ENCODE measurements around the gene KCNMB4.
A peak's percentile ranks its signal among the peaks of the same experiment; 100 is the strongest.

The KCNMB4 gene

GRCh38 chr12:70359458-70360197, 6.5 kb upstream of the KCNMB4 start:
- ATAC-seq (ENCODE audit: low read depth) = no peak
- Histone ChIP-seq H3K36me3 (ENCODE audit: low read depth) (peaks cover under 1% of the 10 kb centered on the region; the same call in 1 of the 2 replicates), H3K27ac (ENCODE audit: poor library complexity, severe bottlenecking) (no peak overlapping the region), H3K4me3 (ENCODE audit: severe bottlenecking) (no peak overlapping the region), H3K27me3 (ENCODE audit: insufficient read depth, poor library complexity, severe bottlenecking) (peaks cover 10% of the 10 kb centered on the region), H3K4me1 (ENCODE audit: insufficient read depth, poor library complexity, severe bottlenecking) (no peaks in the 10 kb centered on the region), H3K9me3 (ENCODE audit: severe bottlenecking) (no peaks in the 10 kb centered on the region)
- TF ChIP-seq, protein P1, sequence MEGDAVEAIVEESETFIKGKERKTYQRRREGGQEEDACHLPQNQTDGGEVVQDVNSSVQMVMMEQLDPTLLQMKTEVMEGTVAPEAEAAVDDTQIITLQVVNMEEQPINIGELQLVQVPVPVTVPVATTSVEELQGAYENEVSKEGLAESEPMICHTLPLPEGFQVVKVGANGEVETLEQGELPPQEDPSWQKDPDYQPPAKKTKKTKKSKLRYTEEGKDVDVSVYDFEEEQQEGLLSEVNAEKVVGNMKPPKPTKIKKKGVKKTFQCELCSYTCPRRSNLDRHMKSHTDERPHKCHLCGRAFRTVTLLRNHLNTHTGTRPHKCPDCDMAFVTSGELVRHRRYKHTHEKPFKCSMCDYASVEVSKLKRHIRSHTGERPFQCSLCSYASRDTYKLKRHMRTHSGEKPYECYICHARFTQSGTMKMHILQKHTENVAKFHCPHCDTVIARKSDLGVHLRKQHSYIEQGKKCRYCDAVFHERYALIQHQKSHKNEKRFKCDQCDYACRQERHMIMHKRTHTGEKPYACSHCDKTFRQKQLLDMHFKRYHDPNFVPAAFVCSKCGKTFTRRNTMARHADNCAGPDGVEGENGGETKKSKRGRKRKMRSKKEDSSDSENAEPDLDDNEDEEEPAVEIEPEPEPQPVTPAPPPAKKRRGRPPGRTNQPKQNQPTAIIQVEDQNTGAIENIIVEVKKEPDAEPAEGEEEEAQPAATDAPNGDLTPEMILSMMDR (IDR thresholded peaks at IDR 0.05; ENCODE audit: poor library complexity, severe bottlenecking) = no peak
- DNase-seq (ENCODE audit: low spot score) = no peak

DNA sequence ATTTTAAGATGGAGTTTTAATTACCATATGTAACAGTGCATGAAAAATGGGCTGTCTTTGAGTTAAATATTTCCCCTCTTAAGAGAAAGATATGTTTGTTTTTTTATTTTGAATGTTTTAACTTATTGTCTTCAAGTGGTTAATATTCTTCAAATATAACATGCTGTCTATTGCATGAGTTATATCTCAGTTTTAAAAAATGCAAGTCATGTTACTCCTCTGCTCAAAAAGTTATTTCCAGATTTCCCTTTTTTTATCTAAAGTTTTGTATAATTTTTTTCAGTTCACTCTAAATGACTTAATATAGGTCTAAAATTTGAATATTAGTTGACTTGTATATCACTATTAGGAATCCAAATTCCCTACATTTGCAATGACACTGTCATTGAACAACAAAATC, 5.9 kb upstream of the KCNMB4 start:
- no peaks in the 10 kb centered on the region for H3K9me3 ChIP-seq (ENCODE audit: severe bottlenecking)
- no peak overlapping the region for H3K4me3 ChIP-seq (ENCODE audit: severe bottlenecking)
- ATAC-seq (ENCODE audit: low read depth) (no peak), DNase-seq (ENCODE audit: low spot score) (no peak)
- no peaks in the 10 kb centered on the region; the same call in 1 of the 2 replicates for H3K36me3 ChIP-seq (ENCODE audit: low read depth)
- no peak overlapping the region for H3K27ac ChIP-seq (ENCODE audit: poor library complexity, severe bottlenecking)
- peaks cover 14% of the 10 kb centered on the region for H3K27me3 ChIP-seq (ENCODE audit: insufficient read depth, poor library complexity, severe bottlenecking)
- TF ChIP-seq, protein P1 (IDR thresholded peaks at IDR 0.05; ENCODE audit: poor library complexity, severe bottlenecking) = no peak
- H3K4me1 ChIP-seq (ENCODE audit: insufficient read depth, poor library complexity, severe bottlenecking) = no peaks in the 10 kb centered on the region

GRCh38 chr12:70364695-70365397, 1.2 kb upstream of the KCNMB4 start:
- Histone ChIP-seq H3K4me3 (ENCODE audit: severe bottlenecking) (peak overlapping the region; percentile 59), H3K9me3 (ENCODE audit: severe bottlenecking) (no peaks in the 10 kb centered on the region), H3K36me3 (ENCODE audit: low read depth) (no peaks in the 10 kb centered on the region), H3K27ac (ENCODE audit: poor library complexity, severe bottlenecking) (no peak overlapping the region), H3K27me3 (ENCODE audit: insufficient read depth, poor library complexity, severe bottlenecking) (peaks cover 14% of the 10 kb centered on the region), H3K4me1 (ENCODE audit: insufficient read depth, poor library complexity, severe bottlenecking) (no peaks in the 10 kb centered on the region)
- ATAC-seq (ENCODE audit: low read depth) (no peak), DNase-seq (ENCODE audit: low spot score) (no peak)
- TF ChIP-seq, protein P1 (IDR thresholded peaks at IDR 0.05; ENCODE audit: poor library complexity, severe bottlenecking) = no peak

- Histone ChIP-seq H3K4me1 (ENCODE audit: insufficient read depth, poor library complexity, severe bottlenecking) (no peaks in the 10 kb centered on the region), H3K27me3 (ENCODE audit: insufficient read depth, poor library complexity, severe bottlenecking) (peaks cover 14% of the 10 kb centered on the region)
- no peak for ATAC-seq (ENCODE audit: low read depth)
Measured at GRCh38 chr12:70365398-70365647, 767 bp upstream of the KCNMB4 start.

More at GRCh38 chr12:70365398-70365647, 767 bp upstream of the KCNMB4 start:
- Histone ChIP-seq H3K4me3 (ENCODE audit: severe bottlenecking) (peak overlapping the region; percentile 59), H3K36me3 (ENCODE audit: low read depth) (no peaks in the 10 kb centered on the region), H3K27ac (ENCODE audit: poor library complexity, severe bottlenecking) (no peak overlapping the region), H3K9me3 (ENCODE audit: severe bottlenecking) (no peaks in the 10 kb centered on the region)
- DNase-seq (ENCODE audit: low spot score) = no peak
- TF ChIP-seq, protein P1 (IDR thresholded peaks at IDR 0.05; ENCODE audit: poor library complexity, severe bottlenecking) = no peak

Data from RWPE2 (cell line).